CD4-positive, alpha-beta T cell (primary cell): Measurements from ENCODE around the gene GAB3. TPM values are rescaled to one million over a fixed set of nuclear protein-coding genes. Genes with fewer than 3 reads are reported as not detected.

ENCODE experiments used
- ATAC-seq: fragments of 200-7000 bp; cut with Tn5 transposase; one replicate; pipeline ENCODE4 v1.10.0; 2022; ENCODE audit warnings: mild to moderate bottlenecking; ENCODE audit not compliant: poor library complexity
- CTCF ChIA-PET: fragments of 350-600 bp; sonication (Branson Sonifier 250); formaldehyde crosslinking; loops from one replicate; lab custom pipeline; 2021; ENCODE audit warnings: antibody characterized with exemption, inconsistent platforms; lab: Charles Lee
- POLR2A ChIA-PET: fragments of 350-600 bp; sonication (Branson Sonifier 250); formaldehyde crosslinking; loops from one replicate; lab custom pipeline; 2021; ENCODE audit warnings: antibody characterized with exemption, inconsistent platforms; lab: Charles Lee
- DNase-seq, 14 experiments: peaks; one replicate each; pipeline ENCODE4 v3.0.0-alpha.2; 2013 to 2020; ENCODE audit warnings: mixed read lengths in 2 of 14
- H3K27ac ChIP-seq, 2 donors: one replicate each; pipeline versions ENCODE4 v1.5.1 to v1.7.0; 2013; ENCODE audit warnings: low read length in 2 of 2, low read depth in 1 of 2, mild to moderate bottlenecking in 1 of 2
- H3K27me3 ChIP-seq, 2 experiments: 1 replicate in 1 of 2; 2 replicates in 1 of 2; pipeline versions ENCODE4 v1.6.1 to v1.7.0; 2013; ENCODE audit warnings: low read length in 2 of 2, control low read depth in 1 of 2, mild to moderate bottlenecking in 1 of 2, moderate library complexity in 1 of 2; ENCODE audit not compliant: insufficient read depth in 2 of 2, control insufficient read depth in 1 of 2
- H3K36me3 ChIP-seq: one replicate; pipeline ENCODE4 v1.6.1; 2013; ENCODE audit warnings: low read length, control low read depth; ENCODE audit not compliant: insufficient read depth
- H3K4me1 ChIP-seq: one replicate; pipeline ENCODE4 v1.6.1; 2013; ENCODE audit warnings: low read length, control low read depth; ENCODE audit not compliant: insufficient read depth
- H3K4me3 ChIP-seq: one replicate; pipeline ENCODE4 v1.5.1; 2013; ENCODE audit warnings: mild to moderate bottlenecking, low read length, moderate library complexity
- H3K9me3 ChIP-seq, 2 experiments: 1 replicate in 1 of 2; 2 replicates in 1 of 2; pipeline versions ENCODE4 v1.6.1 to v1.7.0; 2013; ENCODE audit warnings: low read length in 2 of 2, mild to moderate bottlenecking in 2 of 2, control low read depth in 1 of 2, moderate library complexity in 1 of 2; ENCODE audit not compliant: control insufficient read depth in 1 of 2, insufficient read depth in 1 of 2
- H3K27ac Mint-ChIP-seq: one replicate; pipeline ENCODE4 v1.8.0; 2020; ENCODE audit warnings: mixed read lengths
- H3K27me3 Mint-ChIP-seq: one replicate; pipeline ENCODE4 v1.8.0; 2021; ENCODE audit warnings: mixed read lengths
- H3K36me3 Mint-ChIP-seq: one replicate; pipeline ENCODE4 v1.8.0; 2021; ENCODE audit warnings: low read depth, mixed read lengths
- H3K4me1 Mint-ChIP-seq: one replicate; pipeline ENCODE4 v1.8.0; 2021; ENCODE audit warnings: low read depth, mixed read lengths
- H3K4me3 Mint-ChIP-seq: one replicate; pipeline ENCODE4 v1.8.0; 2020; ENCODE audit warnings: mild to moderate bottlenecking, mixed read lengths
- H3K9me3 Mint-ChIP-seq: one replicate; pipeline ENCODE4 v1.8.0; 2020; ENCODE audit warnings: mixed read lengths
- intact Hi-C, 2 experiments: fragments of 100-400 bp; cut with DNase I in 1 of 2; cut with micrococcal nuclease in 1 of 2; formaldehyde crosslinking; loops; one replicate each; pipeline versions ENCODE4 v1.15.1 to v1.9.0; 2023 to 2025; cut with DNase I, micrococcal nuclease
- total RNA-seq, 174 experiments: library from RNA in 2 of 174; stranded (reverse) in 2 of 174; gene quantifications; one replicate each; pipeline ENCODE4 v1.2.3 and lab custom pipeline; 2021 to 2026
- TF ChIP-seq, protein P1 (sequence below): fragments of 200-600 bp; IDR thresholded peaks from one replicate; pipeline ENCODE4 v1.8.0; 2022; ENCODE audit warnings: antibody characterized with exemption, mild to moderate bottlenecking

GAB3 gene
- total RNA-seq, 2 experiments from 2014 or later, result 3.4 to 3.5 TPM

DNA sequence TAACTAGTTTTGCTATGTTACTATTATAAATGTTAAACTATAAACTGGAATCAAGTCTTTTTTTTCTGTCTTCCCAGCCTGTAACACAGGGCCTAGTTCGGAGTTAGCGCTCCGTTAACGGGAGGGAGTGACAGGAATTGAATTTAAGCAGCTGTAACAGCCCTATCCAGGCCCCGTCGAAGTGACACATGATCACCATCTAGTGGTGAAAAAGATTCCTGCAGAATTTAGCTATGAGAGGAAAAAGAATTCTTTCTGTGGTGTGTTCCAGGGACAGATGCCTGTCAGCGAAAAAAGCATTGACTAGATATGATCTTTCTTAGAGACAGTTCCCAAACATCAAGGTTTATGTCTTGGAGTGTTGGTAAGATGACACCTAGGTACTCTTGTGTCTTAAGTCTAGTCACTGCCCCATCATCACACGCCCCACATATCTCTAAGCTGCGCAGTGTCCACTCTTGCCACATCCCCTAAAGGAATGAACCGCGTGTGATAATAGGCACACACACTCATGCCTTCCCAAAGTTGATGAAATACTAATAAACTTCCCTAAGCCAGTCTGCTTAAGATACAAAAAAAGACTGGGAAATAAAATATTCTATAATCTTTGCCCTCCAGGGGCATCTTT lies 2.1 kb downstream of the GAB3 start:
- H3K4me3 Mint-ChIP-seq, result peak overlapping the region; percentile 80
- CTCF ChIA-PET, result interaction anchor here (0.5 to 2.3 kb wide), 10 partner anchors 8 to 36 kb away, joined by 3 to 16 read pairs (median 6); no protein-coding TSS in a partner anchor
- H3K27ac ChIP-seq, result no peak overlapping the region
- ATAC-seq, result peak; percentile 73
- peak in 12 of 14 experiments; percentile 14 to 82 (median 34) for DNase-seq
- intact Hi-C loops, result loop anchor here in 1 of 2 experiments (2.0 kb wide), 2 partner anchors 14 to 30 kb away; no protein-coding TSS in a partner anchor
- POLR2A ChIA-PET, result interaction anchor here (1.2 to 4.9 kb wide), 7 partner anchors 11 to 37 kb away, joined by 4 to 30 read pairs (median 5); partner anchors contain the start of gene DKC1
- no peaks in the 10 kb centered on the region for H3K27me3 ChIP-seq
- H3K9me3 Mint-ChIP-seq, result no peaks in the 10 kb centered on the region
- H3K4me1 ChIP-seq, result peaks cover 25% of the 10 kb centered on the region
- peaks cover 6% of the 10 kb centered on the region for H3K36me3 Mint-ChIP-seq
- H3K4me1 Mint-ChIP-seq, result peaks cover 34% of the 10 kb centered on the region
- peak overlapping the region; percentile 60 for H3K27ac Mint-ChIP-seq
- peak overlapping the region; percentile 22 for H3K4me3 ChIP-seq
- TF ChIP-seq, protein P1, sequence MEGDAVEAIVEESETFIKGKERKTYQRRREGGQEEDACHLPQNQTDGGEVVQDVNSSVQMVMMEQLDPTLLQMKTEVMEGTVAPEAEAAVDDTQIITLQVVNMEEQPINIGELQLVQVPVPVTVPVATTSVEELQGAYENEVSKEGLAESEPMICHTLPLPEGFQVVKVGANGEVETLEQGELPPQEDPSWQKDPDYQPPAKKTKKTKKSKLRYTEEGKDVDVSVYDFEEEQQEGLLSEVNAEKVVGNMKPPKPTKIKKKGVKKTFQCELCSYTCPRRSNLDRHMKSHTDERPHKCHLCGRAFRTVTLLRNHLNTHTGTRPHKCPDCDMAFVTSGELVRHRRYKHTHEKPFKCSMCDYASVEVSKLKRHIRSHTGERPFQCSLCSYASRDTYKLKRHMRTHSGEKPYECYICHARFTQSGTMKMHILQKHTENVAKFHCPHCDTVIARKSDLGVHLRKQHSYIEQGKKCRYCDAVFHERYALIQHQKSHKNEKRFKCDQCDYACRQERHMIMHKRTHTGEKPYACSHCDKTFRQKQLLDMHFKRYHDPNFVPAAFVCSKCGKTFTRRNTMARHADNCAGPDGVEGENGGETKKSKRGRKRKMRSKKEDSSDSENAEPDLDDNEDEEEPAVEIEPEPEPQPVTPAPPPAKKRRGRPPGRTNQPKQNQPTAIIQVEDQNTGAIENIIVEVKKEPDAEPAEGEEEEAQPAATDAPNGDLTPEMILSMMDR, result no peak
- H3K27me3 Mint-ChIP-seq, result no peaks in the 10 kb centered on the region
- H3K36me3 ChIP-seq, result no peaks in the 10 kb centered on the region
- H3K9me3 ChIP-seq, result peaks cover 0 to 3% of the 10 kb centered on the region in 2 experiments

DNA sequence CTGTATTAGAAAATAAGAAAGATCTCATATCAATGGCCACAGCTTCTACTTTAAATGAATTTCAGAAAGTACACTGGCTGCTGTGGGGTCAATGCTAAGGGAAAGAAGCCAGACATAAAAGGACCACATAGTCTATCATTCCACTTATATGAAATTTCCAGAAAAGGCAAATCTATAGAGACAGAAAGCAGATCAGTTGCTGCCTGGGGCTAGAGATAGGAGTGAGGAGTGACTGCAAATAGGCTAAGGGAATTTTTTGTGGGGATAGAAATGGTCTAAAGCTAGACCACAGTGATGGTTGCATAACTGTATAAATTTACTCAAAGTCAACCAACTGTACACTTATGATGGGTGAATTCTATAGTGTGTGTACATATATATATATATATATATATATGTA lies 8.3 kb downstream of the GAB3 start:
- Histone ChIP-seq H3K9me3 (peaks cover 0 to 3% of the 10 kb centered on the region in 2 experiments), H3K27me3 (no peaks in the 10 kb centered on the region), H3K36me3 (no peaks in the 10 kb centered on the region), H3K27ac (no peak overlapping the region), H3K4me3 (no peak overlapping the region), H3K4me1 (peaks cover 18% of the 10 kb centered on the region)
- peaks cover 29% of the 10 kb centered on the region for H3K4me1 Mint-ChIP-seq
- no peaks in the 10 kb centered on the region for H3K9me3 Mint-ChIP-seq
- H3K36me3 Mint-ChIP-seq, result peaks cover 6% of the 10 kb centered on the region
- no peak overlapping the region for H3K27ac Mint-ChIP-seq
- ATAC-seq (no peak), DNase-seq (no peak)
- ChIA-PET CTCF (no interaction called here), POLR2A (no interaction called here)
- TF ChIP-seq, protein P1, result no peak
- H3K27me3 Mint-ChIP-seq, result no peaks in the 10 kb centered on the region
- no peak overlapping the region for H3K4me3 Mint-ChIP-seq
- intact Hi-C loops, result no loop called here

DNA sequence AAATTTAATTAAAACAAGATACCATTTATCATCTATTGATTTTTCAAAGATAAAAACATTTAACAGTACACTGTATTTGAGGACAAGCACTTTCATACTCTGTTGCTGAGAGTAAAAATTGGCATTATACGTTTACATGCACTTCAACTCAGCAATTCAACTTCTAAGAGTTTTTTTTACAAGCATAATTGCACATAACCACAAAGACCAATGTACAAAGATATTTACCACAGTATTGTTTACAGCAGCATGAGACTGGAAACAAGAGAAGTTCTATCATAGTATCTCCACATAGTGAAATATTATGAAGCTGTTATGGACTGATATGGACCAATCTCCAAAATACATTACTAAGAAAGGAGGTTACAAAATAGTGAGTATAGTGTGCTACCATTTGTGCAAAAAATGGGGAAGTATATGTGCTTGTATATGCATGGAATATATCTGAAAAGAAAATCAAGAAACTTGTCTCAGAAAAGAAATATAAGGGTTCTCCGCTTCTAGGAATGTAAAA lies 10.9 kb downstream of the GAB3 start:
- peaks cover 48% of the 10 kb centered on the region for H3K4me1 Mint-ChIP-seq
- Histone ChIP-seq H3K9me3 (no peaks in the 10 kb centered on the region), H3K27ac (no peak overlapping the region), H3K4me1 (peaks cover 43% of the 10 kb centered on the region), H3K27me3 (no peaks in the 10 kb centered on the region), H3K36me3 (no peaks in the 10 kb centered on the region), H3K4me3 (no peak overlapping the region)
- no peaks in the 10 kb centered on the region for H3K36me3 Mint-ChIP-seq
- intact Hi-C loops, result no loop called here
- no peaks in the 10 kb centered on the region for H3K9me3 Mint-ChIP-seq
- TF ChIP-seq, protein P1, result no peak
- ChIA-PET CTCF (interaction anchor here (0.9 kb wide), 1 partner anchor 9 kb away, joined by 3 read pairs; no protein-coding TSS in a partner anchor), POLR2A (interaction anchor here (1.0 kb wide), 1 partner anchor 10 kb away, joined by 3 read pairs; no protein-coding TSS in a partner anchor)
- DNase-seq, result no peak
- H3K27ac Mint-ChIP-seq, result peak overlapping the region; percentile 51
- H3K4me3 Mint-ChIP-seq, result no peak overlapping the region
- no peak for ATAC-seq
- H3K27me3 Mint-ChIP-seq, result no peaks in the 10 kb centered on the region
